GM21381 (cell line): Measurements from ENCODE around the gene RDX.
"Not testable (repeated sequence)": the region's sequence is repeated elsewhere in the genome, so short reads cannot be mapped to it uniquely, and the experiment has no call there.

Experiments used
- ATAC-seq: cut with Tn5 transposase; IDR thresholded peaks from one replicate; pipeline ENCODE4 v1.9.1; 2021; ENCODE audit warnings: mild to moderate bottlenecking, moderate library complexity; ENCODE audit not compliant: unreplicated experiment

Gene RDX

DNA sequence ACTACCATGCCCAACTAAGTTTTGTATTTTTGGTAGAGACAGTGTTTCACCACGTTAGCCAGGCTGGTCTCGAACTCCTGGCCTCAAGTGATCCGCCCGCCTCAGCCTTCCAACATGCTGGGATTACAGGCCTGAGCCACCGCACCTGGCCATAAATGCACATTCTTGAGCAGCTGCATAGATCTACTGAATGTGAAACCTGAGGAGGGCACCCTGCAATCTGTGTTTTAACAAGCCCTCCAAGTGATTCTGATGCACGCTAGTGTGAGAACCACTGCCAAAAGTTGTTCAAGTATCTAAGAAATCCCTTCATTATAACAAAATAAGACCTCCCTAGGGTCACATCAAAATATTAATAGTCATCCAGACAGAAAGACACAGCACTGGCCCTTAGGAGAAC lies 89.3 kb downstream of the RDX start:
- no peak for ATAC-seq

GRCh38 chr11:110200836-110201235 lies 95.6 kb downstream of the RDX start:
- no peak for ATAC-seq

GRCh38 chr11:110200241-110200640 lies 96.2 kb downstream of the RDX start:
- no peak for ATAC-seq

DNA sequence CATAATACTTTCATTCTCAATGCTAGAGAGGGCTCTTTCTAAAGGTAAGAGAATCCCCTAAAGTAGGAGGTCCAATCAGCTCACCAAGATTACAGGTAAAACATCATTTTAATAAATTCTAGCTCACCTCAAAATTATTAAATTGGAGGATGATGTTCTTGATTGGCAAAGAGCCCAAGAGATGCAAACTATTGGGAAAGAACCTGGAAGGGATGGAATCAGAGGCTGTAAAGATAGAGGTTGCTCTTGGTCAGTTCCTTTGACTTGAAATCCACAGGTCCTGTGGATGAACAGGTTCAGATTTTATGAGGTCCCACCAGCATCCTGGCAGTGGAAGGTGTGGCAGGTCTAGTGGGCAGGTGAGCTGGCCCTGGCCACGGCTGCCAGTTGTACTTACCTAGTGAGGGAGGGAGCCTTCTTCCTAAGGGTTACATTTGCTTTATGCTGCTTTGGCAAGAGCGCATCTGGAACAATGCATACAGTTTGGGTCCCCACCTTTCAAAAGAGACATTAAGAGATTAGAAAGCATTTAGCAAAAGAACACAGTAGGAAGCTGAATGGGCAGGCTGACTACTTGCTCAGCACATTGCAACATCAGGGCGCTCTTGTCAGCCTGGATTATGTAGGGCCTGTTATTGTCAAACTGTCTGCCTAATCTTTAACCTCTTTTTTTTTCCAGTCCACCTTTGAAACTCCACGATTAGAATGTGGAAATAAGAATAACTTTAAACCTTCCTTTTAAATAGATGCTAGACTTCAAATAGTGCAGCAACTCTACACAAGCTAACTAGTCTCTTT lies 97.0 kb downstream of the RDX start:
- ATAC-seq = no peak

- no peak for ATAC-seq
Observed at GRCh38 chr11:110198031-110198729, 98.2 kb downstream of the RDX start.

GRCh38 chr11:110196884-110197420 lies 99.5 kb downstream of the RDX start:
- no peak for ATAC-seq

DNA sequence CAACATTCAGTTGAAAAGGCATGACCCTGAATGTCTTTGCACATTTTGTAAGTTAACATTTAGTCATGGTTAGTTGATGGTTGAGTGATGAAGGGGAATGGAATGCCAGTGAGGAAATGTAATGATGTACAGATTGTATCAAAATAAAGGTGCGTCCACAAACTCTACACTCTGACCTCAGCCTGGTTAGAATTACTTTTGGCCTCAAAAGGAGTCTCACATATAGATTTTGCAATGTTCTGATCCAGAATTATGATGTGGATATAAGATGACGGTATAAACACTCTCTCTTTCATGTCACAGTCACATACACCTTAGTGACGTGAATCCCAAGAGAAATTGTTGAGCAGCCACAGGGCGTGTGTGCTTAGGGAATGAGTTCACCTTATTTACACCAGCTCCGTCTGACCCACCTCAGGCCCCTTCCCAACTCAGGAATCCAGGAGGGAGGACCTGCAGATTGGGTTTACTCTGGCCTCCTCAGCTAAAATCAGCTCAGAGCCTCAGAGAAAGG lies 100.1 kb downstream of the RDX start:
- ATAC-seq = no peak

DNA sequence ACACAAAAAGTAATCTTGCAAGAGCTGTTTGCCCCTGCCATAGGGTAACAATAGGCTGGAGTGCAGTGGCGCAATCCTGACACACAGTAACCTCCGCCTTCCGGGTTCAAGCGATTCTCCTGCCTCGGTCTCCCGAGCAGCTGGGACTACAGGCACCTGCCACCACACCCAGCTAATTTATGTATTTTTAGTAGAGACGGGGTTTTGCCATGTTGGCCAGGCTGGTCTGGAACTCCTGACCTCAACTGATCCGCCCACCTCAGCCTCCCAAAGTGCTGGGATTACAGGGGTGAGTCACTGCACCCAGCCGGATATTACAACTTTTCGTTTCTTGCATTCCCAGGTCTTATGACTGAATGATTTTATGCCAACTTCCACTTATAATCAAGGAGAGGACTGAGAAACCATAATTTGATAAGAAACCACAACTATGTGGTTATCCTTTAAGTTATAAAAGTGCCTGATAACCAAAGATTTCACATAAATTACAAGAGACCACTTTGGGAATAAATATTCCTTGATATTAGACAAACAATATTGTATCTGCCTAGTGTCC lies 102.1 kb downstream of the RDX start:
- ATAC-seq = not testable (repeated sequence)

- ATAC-seq = peak; percentile 73
Observed at GRCh38 chr11:110192604-110193282, 103.7 kb downstream of the RDX start.

DNA sequence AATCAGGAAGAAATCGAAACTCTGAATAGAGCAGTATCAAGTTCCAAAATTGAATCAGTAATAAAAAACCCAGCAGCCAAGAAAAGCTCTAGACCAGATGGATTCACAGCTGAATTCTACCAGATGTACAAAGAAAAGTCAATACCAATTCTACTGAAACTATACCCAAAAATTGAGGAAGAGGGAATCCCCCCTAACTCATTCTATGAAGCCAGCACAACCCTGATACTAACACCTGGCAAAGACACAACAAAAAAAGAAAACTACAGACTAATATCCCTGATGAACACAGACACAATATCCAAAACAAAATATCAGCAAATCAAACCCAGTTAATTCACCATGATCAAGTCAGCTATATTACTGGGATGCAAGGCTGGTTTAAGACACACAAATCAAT lies 105.5 kb downstream of the RDX start:
- no peak for ATAC-seq

GRCh38 chr11:110187731-110188130 lies 108.7 kb downstream of the RDX start:
- no peak for ATAC-seq

DNA sequence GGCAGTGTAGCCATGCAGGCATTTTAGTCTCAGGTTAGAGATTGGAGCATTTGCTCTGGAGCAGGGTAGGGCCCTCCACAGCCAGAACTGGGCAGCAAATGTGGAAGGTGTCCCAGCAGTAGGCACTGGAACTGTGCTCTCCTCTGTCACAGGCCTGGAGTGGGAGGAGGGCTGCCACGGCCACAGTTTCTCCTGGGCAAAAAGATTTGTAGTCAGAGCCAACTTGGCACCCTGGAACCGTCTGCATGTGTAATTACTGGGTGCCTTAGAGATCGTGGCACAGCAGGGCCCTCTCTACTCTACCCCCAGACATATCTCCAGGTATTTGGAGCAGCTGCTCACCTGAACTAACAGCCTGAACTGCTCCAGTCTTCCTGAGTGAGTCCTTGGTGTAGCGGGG lies 109.5 kb downstream of the RDX start:
- no peak for ATAC-seq

DNA sequence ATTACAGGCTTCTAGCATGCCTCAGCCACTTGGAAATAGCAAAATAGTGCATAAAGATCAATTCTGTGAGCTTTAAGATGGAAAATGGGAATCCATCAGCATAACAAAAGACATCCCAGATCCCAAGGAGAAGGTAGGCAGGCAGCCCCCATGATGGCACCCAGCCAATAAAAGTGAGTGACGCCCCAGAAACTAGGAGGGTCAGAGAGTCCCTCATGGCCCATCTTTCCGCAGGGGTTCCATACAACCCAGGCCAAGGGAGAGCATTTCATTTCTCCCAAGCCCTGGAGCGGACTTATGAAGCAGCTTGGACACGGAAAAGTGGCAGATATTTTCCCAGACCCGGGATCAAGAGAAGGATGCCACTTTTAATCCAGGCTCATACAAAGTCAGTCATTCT lies 110.0 kb downstream of the RDX start:
- ATAC-seq = no peak

- ATAC-seq = no peak
Observed at GRCh38 chr11:110185599-110185998, 110.8 kb downstream of the RDX start.

DNA sequence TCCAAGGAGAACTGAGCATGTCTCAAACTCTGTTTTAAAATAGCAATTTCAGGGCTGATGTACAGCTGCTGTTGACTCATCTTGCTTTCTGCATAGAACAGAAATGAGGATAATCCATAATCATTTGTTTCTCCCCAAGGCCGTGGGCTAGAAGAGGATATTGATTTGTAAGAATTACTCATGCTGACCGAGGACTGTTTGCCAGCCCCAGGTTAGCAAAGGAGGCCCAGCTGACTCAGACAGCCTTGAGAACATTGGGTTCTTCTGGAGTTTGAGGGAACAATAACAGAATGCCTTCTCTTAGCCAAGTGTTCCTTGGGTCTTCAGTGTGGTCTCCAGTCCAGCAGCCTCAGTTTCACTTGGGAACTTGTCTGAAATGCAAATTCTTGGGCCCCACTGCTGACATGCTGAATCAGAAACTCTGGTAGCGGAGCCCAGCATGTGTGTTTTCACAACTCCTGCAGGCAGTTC lies 111.3 kb downstream of the RDX start:
- ATAC-seq = no peak

GRCh38 chr11:110184456-110184855 lies 112.0 kb downstream of the RDX start:
- no peak for ATAC-seq

GRCh38 chr11:110182886-110183285 lies 113.5 kb downstream of the RDX start:
- no peak for ATAC-seq

DNA sequence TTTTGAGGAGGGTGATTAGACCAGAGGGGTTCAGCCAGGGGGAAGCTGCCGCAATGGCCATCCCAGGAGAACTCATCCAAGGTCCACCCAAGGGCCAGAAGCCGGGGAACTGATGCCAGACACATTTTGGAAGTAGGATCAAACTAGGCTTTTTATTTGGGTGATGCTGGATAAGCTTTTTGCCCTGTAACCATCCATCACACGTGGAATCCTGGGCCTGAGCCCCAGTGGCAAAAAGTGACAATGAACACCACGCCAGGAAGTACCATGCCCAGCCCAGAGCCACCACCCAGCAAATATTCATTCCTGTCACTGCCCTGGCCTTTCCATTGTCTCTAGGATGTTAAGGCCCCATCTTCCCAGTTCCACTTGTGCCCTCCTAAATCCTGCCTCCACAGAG lies 117.3 kb downstream of the RDX start:
- ATAC-seq = no peak

GRCh38 chr11:110177086-110177456 lies 119.3 kb downstream of the RDX start:
- no peak for ATAC-seq

DNA sequence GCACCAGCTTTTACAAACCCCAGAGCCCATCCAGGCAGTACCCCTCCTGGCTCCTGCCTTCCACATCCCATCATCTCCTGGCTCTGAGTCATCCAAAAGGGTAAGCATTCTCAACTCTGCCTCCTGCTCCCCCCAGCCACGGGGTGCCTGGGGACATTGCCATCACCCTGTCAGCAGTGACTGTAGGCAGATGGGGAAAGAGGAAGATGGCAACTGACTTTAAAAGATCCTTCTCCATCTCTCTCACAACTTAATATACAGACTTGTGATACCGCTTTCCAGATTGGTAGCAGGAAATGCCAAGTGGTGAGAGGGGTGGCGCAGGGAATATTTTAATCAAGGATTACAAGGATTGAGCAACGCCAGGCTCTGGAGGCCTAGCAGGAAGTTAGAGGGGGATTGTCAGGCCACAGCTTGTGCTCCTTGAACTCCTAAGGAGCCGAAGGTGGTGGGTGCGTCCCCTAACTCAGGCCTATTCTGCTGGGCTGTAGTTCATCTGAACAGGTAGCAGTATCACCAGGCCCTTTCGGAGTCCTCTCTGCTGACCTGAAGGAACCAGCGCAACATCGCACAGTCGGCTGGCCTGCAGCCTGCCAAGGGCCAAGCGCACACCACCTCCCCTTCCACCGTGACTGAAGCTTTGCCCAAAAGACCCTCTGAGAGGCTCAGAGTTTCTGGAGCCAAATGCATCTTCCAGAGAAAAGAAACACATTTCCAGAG lies 119.9 kb downstream of the RDX start:
- ATAC-seq = no peak
